ENCODE measurements around the gene ATP1B1. TPM values are rescaled to one million over a fixed set of nuclear protein-coding genes. Genes with fewer than 3 reads are reported as not detected.

Gene ATP1B1
- total and polyA plus RNA-seq, 2 donors (not counting 1 experiment from before 2014, with no cell fraction given) = 1.4 to 1.7 TPM

- H3K4me3 ChIP-seq (ENCODE audit: control extremely low read depth in 1 of 5, extremely low read depth in 1 of 5, insufficient read depth in 1 of 5, low read depth in 2 of 5, low read length in 4 of 5) = no peak overlapping the region
- Mint-ChIP-seq H3K4me1 (no peaks in the 10 kb centered on the region), H3K27me3 (no peaks in the 10 kb centered on the region), H3K27ac (no peak overlapping the region), H3K4me3 (no peak overlapping the region), H3K9me3 (ENCODE audit: insufficient read depth) (no peaks in the 10 kb centered on the region)
- H3K36me3 ChIP-seq (replicated peaks in 1 of 2; ENCODE audit: control extremely low read depth in 1 of 2, control insufficient read depth in 1 of 2, extremely low read depth in 1 of 2, insufficient read depth in 2 of 2, low read length in 1 of 2) = no peaks in the 10 kb centered on the region
- no peak overlapping the region for H3K4me2 ChIP-seq (replicated peaks; ENCODE audit: low read depth, low read length, poor library complexity, severe bottlenecking)
- no peak for TF ChIP-seq EZH2 (IDR thresholded peaks at IDR 0.05; ENCODE audit: borderline replicate concordance, insufficient read depth, low read depth, low read length, poor library complexity, severe bottlenecking)
- no peak for TF ChIP-seq CTCF (IDR thresholded peaks at IDR 0.05)
- intact Hi-C loops (cut with micrococcal nuclease) = no loop called here
- ChIA-PET POLR2A (no interaction called here), CTCF (interaction anchor here (1.7 kb wide), 1 partner anchor 530 kb away, joined by 4 read pairs; no protein-coding TSS in a partner anchor)
- H3K4me1 ChIP-seq (ENCODE audit: control insufficient read depth in 2 of 2, insufficient read depth in 2 of 2, low read length in 2 of 2) = no peaks in the 10 kb centered on the region
- no peak overlapping the region for H3K9ac ChIP-seq (ENCODE audit: low read length)
- H4K20me1 ChIP-seq (ENCODE audit: control insufficient read depth, insufficient read depth, low read length, poor library complexity, severe bottlenecking) = no peaks in the 10 kb centered on the region
- no peak for ATAC-seq (ENCODE audit: low read depth)
- H3K27ac ChIP-seq (ENCODE audit: low read length in 2 of 2) = no peak overlapping the region
- no peaks in the 10 kb centered on the region for H3K79me2 ChIP-seq (ENCODE audit: control insufficient read depth, insufficient read depth, low read length)
- H3K9me3 ChIP-seq (ENCODE audit: control extremely low read depth in 1 of 3, control insufficient read depth in 2 of 3, insufficient read depth in 1 of 3, low read length in 2 of 3) = no peaks in the 10 kb centered on the region
- 76% methylated on average over 3 of the region's 5 CpGs for WGBS (ENCODE audit: insufficient coverage)
- H2AFZ ChIP-seq (ENCODE audit: insufficient read depth, low read depth, low read length, poor library complexity, severe bottlenecking) = no peak overlapping the region
- H3K27me3 ChIP-seq (replicated peaks in 1 of 4; ENCODE audit: control extremely low read depth in 1 of 4, control insufficient read depth in 3 of 4, insufficient read depth in 4 of 4, low read length in 3 of 4) = no peaks in the 10 kb centered on the region
- no peak for DNase-seq
These were observed 26.7 kb downstream of the ATP1B1 start for GRCh38 chr1:169133228-169133576.

GRCh38 chr1:169133801-169134502, 27.5 kb downstream of the ATP1B1 start:
- DNase-seq (no peak), ATAC-seq (ENCODE audit: low read depth) (no peak)
- H3K4me3 ChIP-seq (ENCODE audit: control extremely low read depth in 1 of 5, extremely low read depth in 1 of 5, insufficient read depth in 1 of 5, low read depth in 2 of 5, low read length in 4 of 5) = no peak overlapping the region
- CTCF ChIA-PET = interaction anchor here (1.7 kb wide), 1 partner anchor 531 kb away, joined by 4 read pairs; no protein-coding TSS in a partner anchor
- Mint-ChIP-seq H3K27ac (no peak overlapping the region), H3K9me3 (ENCODE audit: insufficient read depth) (no peaks in the 10 kb centered on the region), H3K4me3 (no peak overlapping the region), H3K4me1 (no peaks in the 10 kb centered on the region), H3K27me3 (no peaks in the 10 kb centered on the region)
- no peak overlapping the region for H3K27ac ChIP-seq (ENCODE audit: low read length in 2 of 2)
- H3K36me3 ChIP-seq (replicated peaks in 1 of 2; ENCODE audit: control extremely low read depth in 1 of 2, control insufficient read depth in 1 of 2, extremely low read depth in 1 of 2, insufficient read depth in 2 of 2, low read length in 1 of 2) = no peaks in the 10 kb centered on the region
- no peak overlapping the region for H2AFZ ChIP-seq (ENCODE audit: insufficient read depth, low read depth, low read length, poor library complexity, severe bottlenecking)
- no peaks in the 10 kb centered on the region for H4K20me1 ChIP-seq (ENCODE audit: control insufficient read depth, insufficient read depth, low read length, poor library complexity, severe bottlenecking)
- POLR2A ChIA-PET = no interaction called here
- no peaks in the 10 kb centered on the region for H3K27me3 ChIP-seq (replicated peaks in 1 of 4; ENCODE audit: control extremely low read depth in 1 of 4, control insufficient read depth in 3 of 4, insufficient read depth in 4 of 4, low read length in 3 of 4)
- WGBS (ENCODE audit: insufficient coverage) = no CpG with 5 or more reads among the region's 2 CpGs
- no peaks in the 10 kb centered on the region for H3K9me3 ChIP-seq (ENCODE audit: control extremely low read depth in 1 of 3, control insufficient read depth in 2 of 3, insufficient read depth in 1 of 3, low read length in 2 of 3)
- intact Hi-C loops (cut with micrococcal nuclease) = no loop called here
- H3K79me2 ChIP-seq (ENCODE audit: control insufficient read depth, insufficient read depth, low read length) = no peaks in the 10 kb centered on the region
- no peaks in the 10 kb centered on the region for H3K4me1 ChIP-seq (ENCODE audit: control insufficient read depth in 2 of 2, insufficient read depth in 2 of 2, low read length in 2 of 2)
- H3K4me2 ChIP-seq (replicated peaks; ENCODE audit: low read depth, low read length, poor library complexity, severe bottlenecking) = no peak overlapping the region
- no peak overlapping the region for H3K9ac ChIP-seq (ENCODE audit: low read length)
- TF ChIP-seq EZH2 (IDR thresholded peaks at IDR 0.05; ENCODE audit: borderline replicate concordance, insufficient read depth, low read depth, low read length, poor library complexity, severe bottlenecking) = no peak
- no peak for TF ChIP-seq CTCF (IDR thresholded peaks at IDR 0.05)
